Osteocyte (in vitro differentiated cells): ENCODE data around the gene ALOX15B. TPM values are rescaled to one million over a fixed set of nuclear protein-coding genes. Genes with fewer than 3 reads are reported as not detected.
"Not testable (repeated sequence)": the region's sequence is repeated elsewhere in the genome, so short reads cannot be mapped to it uniquely, and the experiment has no call there.

Experiments used
- DNase-seq: peaks from one replicate; pipeline ENCODE4 v3.0.0; 2021; ENCODE audit warnings: mixed read lengths; ENCODE audit not compliant: unreplicated experiment; ENCODE audit errors: extremely low spot score
- H3K27ac Mint-ChIP-seq: one replicate; pipeline ENCODE4 v1.8.0; 2021; ENCODE audit warnings: mild to moderate bottlenecking, mixed read lengths; ENCODE audit not compliant: unreplicated experiment
- H3K27me3 Mint-ChIP-seq: one replicate; pipeline ENCODE4 v1.8.0; 2021; ENCODE audit warnings: mixed read lengths; ENCODE audit not compliant: unreplicated experiment
- H3K36me3 Mint-ChIP-seq: one replicate; pipeline ENCODE4 v1.8.0; 2021; ENCODE audit warnings: mixed read lengths; ENCODE audit not compliant: unreplicated experiment
- H3K4me1 Mint-ChIP-seq: one replicate; pipeline ENCODE4 v1.8.0; 2021; ENCODE audit warnings: mixed read lengths; ENCODE audit not compliant: unreplicated experiment
- H3K4me3 Mint-ChIP-seq: one replicate; pipeline ENCODE4 v1.8.0; 2021; ENCODE audit warnings: mild to moderate bottlenecking, moderate library complexity, mixed read lengths; ENCODE audit not compliant: unreplicated experiment
- H3K9me3 Mint-ChIP-seq: one replicate; pipeline ENCODE4 v1.8.0; 2021; ENCODE audit warnings: mixed read lengths; ENCODE audit not compliant: unreplicated experiment
- CTCF ChIP-seq: fragments of 200-600 bp; sonication (generic); IDR thresholded peaks from 2 replicates; pipeline ENCODE4 v1.5.0; 2021; ENCODE audit warnings: antibody characterized with exemption, mild to moderate bottlenecking, moderate library complexity
- total RNA-seq: library from RNA; stranded (reverse); gene quantifications from 2 replicates; pipeline ENCODE4 v1.2.1, GENCODE V29; 2021

The ALOX15B gene
- total RNA-seq, 1 donor from 2014 or later, result not detected

DNA sequence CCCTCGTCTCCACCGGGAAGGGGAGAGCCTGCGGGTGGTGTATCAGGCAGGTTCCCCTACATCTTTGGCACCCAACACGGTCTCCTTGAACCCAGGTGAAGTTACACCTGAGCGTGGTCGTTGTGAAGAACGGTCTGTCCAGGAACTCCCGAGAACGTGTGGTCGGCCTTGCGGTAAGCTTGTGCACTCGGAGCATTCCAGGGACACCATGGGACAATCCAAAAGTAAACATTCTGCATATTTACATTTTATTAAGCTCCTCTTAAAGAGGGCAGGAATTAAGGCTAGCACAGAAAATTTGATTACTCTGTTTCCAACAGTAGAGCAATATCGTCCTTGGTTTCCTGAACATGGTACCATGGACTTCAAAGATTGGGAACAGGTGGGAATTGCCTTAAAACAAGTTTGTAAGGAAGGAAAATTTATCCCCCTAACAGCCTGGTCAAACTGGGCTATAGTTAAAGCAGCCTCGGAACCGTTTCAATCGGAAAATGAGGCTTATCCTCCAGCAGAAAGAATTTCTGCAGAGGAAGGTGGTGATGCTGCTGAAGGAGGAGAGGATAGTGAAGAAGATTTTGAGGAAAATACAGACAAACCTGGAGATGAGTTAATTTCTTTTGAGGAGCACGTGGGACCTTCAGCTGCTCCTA is 18.2 kb downstream of the ALOX15B start:
- Mint-ChIP-seq H3K27me3 (peaks cover 52% of the 10 kb centered on the region), H3K36me3 (no peaks in the 10 kb centered on the region), H3K27ac (no peak overlapping the region), H3K4me3 (no peak overlapping the region), H3K9me3 (no peaks in the 10 kb centered on the region), H3K4me1 (peaks cover 8% of the 10 kb centered on the region)
- no peak for DNase-seq
- TF ChIP-seq CTCF, result no peak

- DNase-seq, result no peak
- Mint-ChIP-seq H3K27ac (no peak overlapping the region), H3K9me3 (no peaks in the 10 kb centered on the region), H3K36me3 (no peaks in the 10 kb centered on the region), H3K27me3 (peaks cover 57% of the 10 kb centered on the region), H3K4me3 (no peak overlapping the region), H3K4me1 (peaks cover 14% of the 10 kb centered on the region)
- TF ChIP-seq CTCF, result peak; percentile 80
These were observed 18.8 kb downstream of the ALOX15B start for GRCh38 chr17:8057691-8058114.

DNA sequence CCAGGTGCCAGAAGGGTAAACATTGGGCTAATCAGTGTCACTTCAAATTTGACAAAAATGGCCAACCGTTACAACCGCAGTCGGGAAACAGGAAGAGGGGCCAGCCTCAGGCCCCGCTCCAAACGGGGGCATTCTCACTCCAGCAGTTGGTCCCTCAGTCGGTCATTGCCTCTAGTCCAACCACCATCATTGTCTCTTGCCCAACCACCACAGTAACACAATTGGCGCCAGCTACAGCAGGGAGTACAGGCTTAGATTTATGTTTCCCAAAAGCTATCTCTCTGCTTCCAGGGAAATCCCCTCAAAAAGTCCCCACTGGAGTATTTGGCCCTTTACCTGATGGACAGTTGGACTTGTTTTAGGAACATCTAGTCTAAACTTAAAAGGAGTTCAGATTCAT is 20.3 kb downstream of the ALOX15B start:
- Mint-ChIP-seq H3K27me3 (peaks cover 60% of the 10 kb centered on the region), H3K27ac (no peak overlapping the region), H3K9me3 (no peaks in the 10 kb centered on the region), H3K36me3 (no peaks in the 10 kb centered on the region), H3K4me1 (peaks cover 17% of the 10 kb centered on the region), H3K4me3 (no peak overlapping the region)
- no peak for DNase-seq
- TF ChIP-seq CTCF, result no peak

DNA sequence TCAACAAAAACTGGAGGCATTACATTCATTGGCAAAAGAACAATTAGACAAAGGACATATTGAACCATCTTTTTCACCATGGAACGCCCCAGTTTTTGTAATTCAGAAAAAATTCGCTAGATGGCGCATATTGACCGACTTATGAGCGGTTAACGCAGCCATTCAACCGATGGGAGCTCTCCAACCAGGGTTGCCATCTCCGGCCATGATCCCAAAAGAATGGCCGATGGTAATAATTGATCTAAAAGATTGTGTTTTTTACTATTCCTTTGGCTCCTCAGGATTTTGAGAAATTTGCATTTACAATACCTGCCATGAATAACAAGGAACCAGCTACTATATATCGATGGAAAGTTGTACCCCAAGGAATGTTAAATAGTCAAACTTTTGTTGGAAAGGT is 21.4 kb downstream of the ALOX15B start:
- Mint-ChIP-seq H3K27ac (no peak overlapping the region), H3K4me3 (no peak overlapping the region), H3K36me3 (no peaks in the 10 kb centered on the region), H3K27me3 (peaks cover 64% of the 10 kb centered on the region), H3K4me1 (peaks cover 17% of the 10 kb centered on the region), H3K9me3 (no peaks in the 10 kb centered on the region)
- TF ChIP-seq CTCF, result peak; percentile 79
- no peak for DNase-seq

- peaks cover 65% of the 10 kb centered on the region for H3K27me3 Mint-ChIP-seq
- H3K27ac Mint-ChIP-seq, result not testable (repeated sequence)
These were observed 23.0 kb downstream of the ALOX15B start for GRCh38 chr17:8061851-8062250.

More at GRCh38 chr17:8061851-8062250, 23.0 kb downstream of the ALOX15B start:
- H3K9me3 Mint-ChIP-seq, H3K36me3 Mint-ChIP-seq, H3K4me3 Mint-ChIP-seq, DNase-seq: not testable (repeated sequence)
- peaks cover 10% of the 10 kb centered on the region for H3K4me1 Mint-ChIP-seq
